Measurements from ENCODE around the gene MED27. TPM values are rescaled to one million over a fixed set of nuclear protein-coding genes. Genes with fewer than 3 reads are reported as not detected.

Gene MED27
- total RNA-seq, 2 donors from 2014 or later, result 29.8 to 37.0 TPM

GRCh38 chr9:131836021-131836420 lies 243.6 kb downstream of the MED27 start:
- Mint-ChIP-seq H3K4me1 (peaks cover 2% of the 10 kb centered on the region), H3K9me3 (peaks cover 8% of the 10 kb centered on the region), H3K4me3 (no peak overlapping the region), H3K27ac (no peak overlapping the region), H3K36me3 (ENCODE audit: low read depth) (no peaks in the 10 kb centered on the region), H3K27me3 (ENCODE audit: insufficient read depth) (peaks cover 5% of the 10 kb centered on the region)
- H3K27ac ChIP-seq (ENCODE audit: low read depth, low read length), result no peak overlapping the region
- no peak overlapping the region for H3K9ac ChIP-seq (ENCODE audit: extremely low read depth, low read length, poor library complexity, severe bottlenecking)
- no peak for TF ChIP-seq CTCF (conservative IDR thresholded peaks at IDR 0.05)
- no peaks in the 10 kb centered on the region for H3K36me3 ChIP-seq (ENCODE audit: control insufficient read depth, insufficient read depth, low read length)
- H3K4me1 ChIP-seq (ENCODE audit: control insufficient read depth, insufficient read depth, low read length), result no peaks in the 10 kb centered on the region
- DNase-seq, result no peak
- no peaks in the 10 kb centered on the region for H3K27me3 ChIP-seq (ENCODE audit: control insufficient read depth, insufficient read depth, low read length, poor library complexity, severe bottlenecking)
- no peak overlapping the region for H3K4me3 ChIP-seq (ENCODE audit: low read length)
- no peaks in the 10 kb centered on the region for H3K9me3 ChIP-seq (ENCODE audit: control insufficient read depth, low read length)
- WGBS, 2 experiments (ENCODE audit: insufficient coverage in 1 of 2, insufficient read length in 1 of 2), result 92% methylated on average over 13 to 18 of the region's 18 CpGs

- no peaks in the 10 kb centered on the region for H3K4me1 ChIP-seq (ENCODE audit: control insufficient read depth, insufficient read depth, low read length)
- no peak overlapping the region for H3K4me3 ChIP-seq (ENCODE audit: low read length)
- peaks cover 2% of the 10 kb centered on the region for H3K4me1 Mint-ChIP-seq
- no peak for DNase-seq
- H3K36me3 Mint-ChIP-seq (ENCODE audit: low read depth), result no peaks in the 10 kb centered on the region
- TF ChIP-seq CTCF (conservative IDR thresholded peaks at IDR 0.05), result no peak
- H3K9ac ChIP-seq (ENCODE audit: extremely low read depth, low read length, poor library complexity, severe bottlenecking), result no peak overlapping the region
- H3K9me3 ChIP-seq (ENCODE audit: control insufficient read depth, low read length), result no peaks in the 10 kb centered on the region
- no peaks in the 10 kb centered on the region for H3K27me3 ChIP-seq (ENCODE audit: control insufficient read depth, insufficient read depth, low read length, poor library complexity, severe bottlenecking)
- H3K9me3 Mint-ChIP-seq, result peaks cover 8% of the 10 kb centered on the region
- whole genome bisulfite sequencing, 2 experiments (ENCODE audit: insufficient coverage in 1 of 2, insufficient read length in 1 of 2), result 80 to 85% methylated on average over 13 to 30 of the region's 30 CpGs
- H3K27ac ChIP-seq (ENCODE audit: low read depth, low read length), result no peak overlapping the region
- no peak overlapping the region for H3K4me3 Mint-ChIP-seq
- H3K27ac Mint-ChIP-seq, result no peak overlapping the region
- H3K36me3 ChIP-seq (ENCODE audit: control insufficient read depth, insufficient read depth, low read length), result no peaks in the 10 kb centered on the region
- H3K27me3 Mint-ChIP-seq (ENCODE audit: insufficient read depth), result peaks cover 5% of the 10 kb centered on the region
Measured at GRCh38 chr9:131835151-131835910, 244.3 kb downstream of the MED27 start.

GRCh38 chr9:131834721-131835120 lies 244.9 kb downstream of the MED27 start:
- TF ChIP-seq CTCF (conservative IDR thresholded peaks at IDR 0.05), result no peak
- peaks cover 5% of the 10 kb centered on the region for H3K27me3 Mint-ChIP-seq (ENCODE audit: insufficient read depth)
- Histone ChIP-seq H3K9ac (ENCODE audit: extremely low read depth, low read length, poor library complexity, severe bottlenecking) (no peak overlapping the region), H3K4me3 (ENCODE audit: low read length) (no peak overlapping the region), H3K36me3 (ENCODE audit: control insufficient read depth, insufficient read depth, low read length) (no peaks in the 10 kb centered on the region), H3K4me1 (ENCODE audit: control insufficient read depth, insufficient read depth, low read length) (no peaks in the 10 kb centered on the region), H3K27me3 (ENCODE audit: control insufficient read depth, insufficient read depth, low read length, poor library complexity, severe bottlenecking) (no peaks in the 10 kb centered on the region), H3K27ac (ENCODE audit: low read depth, low read length) (no peak overlapping the region), H3K9me3 (ENCODE audit: control insufficient read depth, low read length) (no peaks in the 10 kb centered on the region)
- H3K9me3 Mint-ChIP-seq, result peaks cover 8% of the 10 kb centered on the region
- no peaks in the 10 kb centered on the region for H3K36me3 Mint-ChIP-seq (ENCODE audit: low read depth)
- no peak overlapping the region for H3K4me3 Mint-ChIP-seq
- no peak for DNase-seq
- 75 to 88% methylated on average over 12 to 15 of the region's 15 CpGs for WGBS, 2 experiments (ENCODE audit: insufficient coverage in 1 of 2, insufficient read length in 1 of 2)
- peaks cover 2% of the 10 kb centered on the region for H3K4me1 Mint-ChIP-seq
- no peak overlapping the region for H3K27ac Mint-ChIP-seq

All from endodermal cell (in vitro differentiated cells).